GM12865 (cell line): ENCODE results near the gene OXLD1.

Source experiments
- DNase-seq: peaks from one replicate; pipeline ENCODE4 v3.0.0; 2010; ENCODE audit warnings: low read depth
- H3K4me3 ChIP-seq: 2 replicates; pipeline ENCODE4 v1.5.1; 2011; ENCODE audit warnings: mild to moderate bottlenecking, low read depth, low read length, control low read depth
- TF ChIP-seq, protein P1 (sequence below): IDR thresholded peaks from 2 replicates; pipeline ENCODE4 v1.5.1; 2011; ENCODE audit warnings: low read length, control low read depth, low read depth, inconsistent platforms; ENCODE audit not compliant: insufficient read depth; ENCODE audit errors: missing control alignments

Gene OXLD1

DNA sequence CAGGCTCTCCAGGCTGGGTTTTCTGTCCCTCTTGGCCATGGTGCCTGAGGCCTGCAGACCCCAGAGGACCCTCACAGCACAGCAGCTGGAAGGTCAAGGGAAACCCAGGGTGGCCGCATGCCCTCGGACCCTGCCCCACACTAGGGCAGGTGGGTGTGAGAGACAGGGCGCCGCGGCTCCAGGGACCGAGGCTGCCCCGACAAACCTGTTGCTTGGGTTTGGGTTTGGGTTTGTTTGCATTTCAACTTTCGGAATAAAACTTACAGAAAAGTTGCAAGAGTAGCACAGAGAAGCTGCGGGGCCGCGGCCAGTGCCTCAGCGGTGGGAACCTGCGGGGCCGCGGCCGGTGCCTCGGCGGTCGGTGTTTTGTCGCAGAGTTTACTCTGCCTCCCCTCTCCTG lies 25.2 kb upstream of the OXLD1 start:
- no peak for DNase-seq
- H3K4me3 ChIP-seq = no peak overlapping the region
- TF ChIP-seq, protein P1, sequence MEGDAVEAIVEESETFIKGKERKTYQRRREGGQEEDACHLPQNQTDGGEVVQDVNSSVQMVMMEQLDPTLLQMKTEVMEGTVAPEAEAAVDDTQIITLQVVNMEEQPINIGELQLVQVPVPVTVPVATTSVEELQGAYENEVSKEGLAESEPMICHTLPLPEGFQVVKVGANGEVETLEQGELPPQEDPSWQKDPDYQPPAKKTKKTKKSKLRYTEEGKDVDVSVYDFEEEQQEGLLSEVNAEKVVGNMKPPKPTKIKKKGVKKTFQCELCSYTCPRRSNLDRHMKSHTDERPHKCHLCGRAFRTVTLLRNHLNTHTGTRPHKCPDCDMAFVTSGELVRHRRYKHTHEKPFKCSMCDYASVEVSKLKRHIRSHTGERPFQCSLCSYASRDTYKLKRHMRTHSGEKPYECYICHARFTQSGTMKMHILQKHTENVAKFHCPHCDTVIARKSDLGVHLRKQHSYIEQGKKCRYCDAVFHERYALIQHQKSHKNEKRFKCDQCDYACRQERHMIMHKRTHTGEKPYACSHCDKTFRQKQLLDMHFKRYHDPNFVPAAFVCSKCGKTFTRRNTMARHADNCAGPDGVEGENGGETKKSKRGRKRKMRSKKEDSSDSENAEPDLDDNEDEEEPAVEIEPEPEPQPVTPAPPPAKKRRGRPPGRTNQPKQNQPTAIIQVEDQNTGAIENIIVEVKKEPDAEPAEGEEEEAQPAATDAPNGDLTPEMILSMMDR = no peak

DNA sequence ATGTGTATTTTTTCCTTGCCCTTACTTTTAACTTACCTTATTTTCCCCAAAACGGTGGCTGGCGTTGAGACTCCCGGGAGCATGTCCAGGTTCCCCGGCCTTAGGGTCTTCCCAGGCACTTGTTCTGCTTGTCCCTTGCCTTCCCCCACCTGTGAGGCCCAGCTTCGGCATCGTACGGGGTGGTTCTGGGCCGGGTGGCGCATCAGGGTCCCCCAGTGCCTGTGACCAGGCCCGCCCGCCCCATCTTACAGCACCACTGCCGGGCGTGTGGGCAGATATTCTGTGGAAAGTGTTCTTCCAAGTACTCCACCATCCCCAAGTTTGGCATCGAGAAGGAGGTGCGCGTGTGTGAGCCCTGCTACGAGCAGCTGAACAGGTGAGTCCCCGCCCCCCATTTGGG lies 24.8 kb upstream of the OXLD1 start:
- H3K4me3 ChIP-seq = no peak overlapping the region
- TF ChIP-seq, protein P1 = no peak

DNA sequence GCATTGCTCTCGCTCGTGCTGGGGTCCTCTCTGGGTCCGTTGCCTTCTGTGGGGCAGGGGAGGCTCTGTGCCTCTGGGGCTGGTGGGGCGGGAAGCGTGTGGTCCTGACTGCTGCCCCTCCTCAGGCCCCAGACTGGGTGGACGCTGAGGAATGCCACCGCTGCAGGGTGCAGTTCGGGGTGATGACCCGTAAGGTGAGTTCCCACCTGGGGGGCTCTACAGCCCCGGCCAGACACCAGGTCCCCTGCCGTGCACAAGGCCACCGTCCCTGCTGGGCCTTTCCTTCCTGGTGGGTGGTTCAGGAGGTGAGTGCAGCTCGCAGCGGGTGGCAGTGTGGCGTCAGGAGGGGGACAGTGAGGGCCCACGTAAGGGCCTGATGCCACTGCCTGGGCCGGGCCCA lies 24.1 kb upstream of the OXLD1 start:
- TF ChIP-seq, protein P1 = no peak
- DNase-seq = no peak
- no peak overlapping the region for H3K4me3 ChIP-seq

More for the DNA sequence above, 24.8 kb upstream of the OXLD1 start:
- DNase-seq = no peak

DNA sequence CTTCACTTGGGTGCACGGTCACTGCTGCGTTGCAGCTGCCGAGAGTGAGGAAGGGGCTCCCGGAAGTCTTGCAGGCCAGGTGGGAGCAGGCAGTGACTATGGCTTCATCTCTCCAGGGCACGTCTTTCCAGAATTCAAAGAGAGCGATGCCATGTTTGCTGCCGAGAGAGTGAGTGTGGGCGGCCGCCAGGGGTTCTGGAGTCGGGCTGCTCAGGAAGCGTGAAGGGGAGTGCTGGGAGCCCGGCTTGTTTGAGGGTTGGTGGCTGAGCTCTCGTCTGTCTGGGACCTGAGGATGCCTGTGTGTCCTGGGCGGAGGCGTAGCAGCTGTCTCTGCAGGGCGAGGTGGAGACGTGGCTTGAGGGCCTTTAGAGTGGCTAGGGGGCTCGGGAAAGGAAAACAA lies 23.7 kb upstream of the OXLD1 start:
- no peak overlapping the region for H3K4me3 ChIP-seq
- TF ChIP-seq, protein P1 = no peak
- DNase-seq = no peak

DNA sequence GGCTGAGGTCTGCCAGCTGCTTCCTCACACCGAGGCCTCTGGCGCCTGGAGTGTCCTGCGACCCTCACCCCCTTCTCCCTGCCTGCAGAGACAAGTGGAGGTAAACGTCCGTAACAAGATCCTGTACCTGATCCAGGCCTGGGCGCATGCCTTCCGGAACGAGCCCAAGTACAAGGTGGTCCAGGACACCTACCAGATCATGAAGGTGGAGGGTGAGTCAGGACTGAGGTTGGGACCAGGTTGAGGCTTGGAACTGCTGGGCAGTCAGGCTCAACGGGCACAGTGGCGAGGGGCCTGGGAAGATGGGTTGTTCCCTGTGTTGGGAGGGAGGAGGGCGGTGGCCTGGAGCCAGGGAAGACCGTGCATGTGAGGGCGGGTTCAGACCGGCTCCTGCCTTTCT lies 22.2 kb upstream of the OXLD1 start:
- DNase-seq = no peak
- H3K4me3 ChIP-seq = no peak overlapping the region
- TF ChIP-seq, protein P1 = no peak

DNA sequence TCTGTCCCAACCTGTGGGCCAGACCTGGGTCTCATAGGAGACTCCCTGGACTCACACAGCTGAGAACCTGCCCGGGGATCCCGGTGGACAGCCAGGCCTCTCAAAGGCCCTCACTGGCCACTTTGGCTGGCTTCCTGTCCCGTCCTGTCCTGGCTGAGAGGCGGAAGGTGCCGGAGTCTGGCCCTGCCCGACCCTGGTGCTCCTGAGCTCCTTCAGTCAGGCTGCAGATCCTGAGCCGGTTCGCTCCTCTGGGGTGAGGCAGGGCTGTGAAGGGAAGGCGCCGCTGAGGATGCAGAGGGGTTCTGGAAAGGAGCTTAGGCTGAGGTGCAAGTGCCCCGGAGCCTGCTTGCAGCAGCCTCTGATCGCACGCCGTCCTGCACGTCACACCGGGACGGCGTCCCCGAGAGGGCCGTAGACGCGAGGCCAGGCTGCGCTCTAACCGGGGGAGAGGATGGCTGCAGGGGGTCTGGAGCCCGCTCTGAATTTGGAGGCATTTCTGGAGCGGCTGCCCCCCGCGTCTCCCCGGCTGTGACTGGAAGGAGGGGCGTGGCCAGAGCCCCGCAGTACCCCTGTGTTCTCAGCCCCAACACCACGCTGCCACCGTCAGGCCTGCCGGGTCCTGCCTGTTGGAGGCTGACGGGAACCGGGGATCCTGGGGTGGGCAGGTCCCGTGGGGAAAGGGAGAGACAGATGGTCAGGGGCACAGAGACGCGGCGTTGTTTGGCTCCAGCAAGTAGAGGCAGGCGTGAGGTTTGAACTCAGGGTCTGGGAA lies 21.6 kb upstream of the OXLD1 start:
- no peak overlapping the region for H3K4me3 ChIP-seq
- TF ChIP-seq, protein P1 = no peak
- DNase-seq = no peak

DNA sequence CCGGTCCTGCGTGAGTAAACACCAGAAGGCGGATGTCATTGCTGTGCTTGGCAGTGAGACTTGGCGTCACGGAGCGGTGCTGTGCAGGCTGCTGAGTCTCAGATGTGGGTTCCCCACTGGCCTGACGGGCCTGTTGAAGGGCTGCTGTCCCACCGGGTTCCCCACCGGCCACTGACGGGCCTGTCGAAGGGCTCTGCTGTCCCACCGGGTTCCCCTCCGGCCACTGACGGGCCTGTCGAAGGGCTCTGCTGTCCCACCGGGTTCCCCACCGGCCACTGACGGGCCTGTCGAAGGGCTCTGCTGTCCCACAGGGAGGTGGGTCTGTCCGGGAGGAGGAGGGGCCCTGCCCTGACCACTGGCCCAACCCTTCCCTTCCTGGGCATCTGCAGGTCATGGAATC lies 20.2 kb upstream of the OXLD1 start:
- no peak overlapping the region for H3K4me3 ChIP-seq
- DNase-seq = no peak
- TF ChIP-seq, protein P1 = no peak
